ENCODE data around the gene ATF6B. TPM values are rescaled to one million over a fixed set of nuclear protein-coding genes. Genes with fewer than 3 reads are reported as not detected.
A peak's percentile ranks its signal among the peaks of the same experiment; 100 is the strongest.

The ATF6B gene
- total RNA-seq, 2 donors from 2014 or later, result 83.3 to 131 TPM

GRCh38 chr6:32112431-32112980 is 15.5 kb downstream of the ATF6B start:
- H3K9me3 ChIP-seq, result no peaks in the 10 kb centered on the region
- H3K4me1 ChIP-seq, result peaks cover 8% of the 10 kb centered on the region
- H3K4me3 ChIP-seq, result no peak overlapping the region
- H3K27ac ChIP-seq, result no peak overlapping the region
- H3K9ac ChIP-seq (ENCODE audit: low read depth in 2 of 2, low read length in 2 of 2), result no peak overlapping the region
- DNase-seq, result no peak
- H3K27me3 ChIP-seq, result no peaks in the 10 kb centered on the region
- TF ChIP-seq CTCF (IDR thresholded peaks at IDR 0.05), result no peak
- no peaks in the 10 kb centered on the region for H3K36me3 ChIP-seq
- intact Hi-C loops (cut with DNase I), result no loop called here

DNA sequence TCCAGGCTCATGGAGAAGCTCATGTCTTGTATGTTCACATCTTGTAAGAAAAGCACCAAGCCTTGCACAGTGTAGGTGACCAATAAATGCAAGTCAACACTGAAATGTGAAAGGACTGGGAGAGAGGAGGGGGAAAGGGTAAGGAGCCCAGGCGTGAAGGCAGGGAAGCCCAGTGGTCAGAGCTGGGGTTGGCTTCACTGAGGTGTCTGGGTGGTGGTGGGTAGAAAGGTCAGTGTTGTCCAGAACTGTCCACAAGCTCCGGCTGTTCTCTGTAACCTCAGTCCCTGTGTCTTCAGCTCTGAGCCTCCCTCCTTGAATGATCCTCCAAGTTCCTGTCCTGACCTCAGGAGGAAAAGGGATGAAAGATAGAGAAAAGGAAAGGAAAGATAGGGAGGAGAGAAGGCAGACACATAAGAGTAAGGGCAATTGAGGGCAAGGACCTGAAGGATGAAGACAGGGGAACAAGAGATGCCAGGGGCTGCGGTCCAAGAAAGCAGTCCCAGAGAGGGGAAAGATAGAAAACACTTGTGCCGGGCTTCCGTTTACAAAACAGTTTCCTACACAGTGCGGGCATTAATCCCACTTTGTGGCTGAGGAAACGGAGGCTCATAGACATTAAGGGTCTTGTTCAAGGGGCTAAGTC is 16.5 kb downstream of the ATF6B start:
- no peak for DNase-seq
- Histone ChIP-seq H3K27me3 (no peaks in the 10 kb centered on the region), H3K9ac (ENCODE audit: low read depth in 2 of 2, low read length in 2 of 2) (no peak overlapping the region), H3K4me3 (no peak overlapping the region), H3K36me3 (no peaks in the 10 kb centered on the region), H3K9me3 (no peaks in the 10 kb centered on the region), H3K4me1 (peaks cover 8% of the 10 kb centered on the region), H3K27ac (no peak overlapping the region)
- TF ChIP-seq CTCF (IDR thresholded peaks at IDR 0.05), result no peak
- intact Hi-C loops (cut with DNase I), result no loop called here

DNA sequence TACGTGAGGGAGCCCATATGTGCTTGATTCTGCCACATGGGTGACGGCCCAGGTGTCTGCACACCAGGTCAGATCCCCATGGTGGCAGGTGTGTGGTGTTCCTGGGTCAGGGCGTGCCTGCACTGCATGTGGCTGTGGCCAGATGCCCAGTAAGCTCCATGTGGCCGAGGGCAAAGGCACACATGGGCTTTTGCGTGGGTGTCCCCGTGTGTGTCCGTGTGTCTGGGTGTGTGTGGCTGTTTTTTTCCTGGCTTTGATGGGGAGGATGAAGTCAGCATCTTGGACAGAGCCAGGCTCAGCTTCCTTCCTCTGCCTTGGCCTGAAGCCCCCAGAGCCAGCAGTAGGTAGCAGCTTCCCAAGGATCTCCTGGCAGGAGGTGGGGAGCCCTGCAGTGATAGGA is 17.4 kb downstream of the ATF6B start:
- no peak for DNase-seq
- H3K36me3 ChIP-seq, result no peaks in the 10 kb centered on the region
- H3K27me3 ChIP-seq, result no peaks in the 10 kb centered on the region
- H3K9ac ChIP-seq (ENCODE audit: low read depth in 2 of 2, low read length in 2 of 2), result no peak overlapping the region
- peaks cover 8% of the 10 kb centered on the region for H3K4me1 ChIP-seq
- H3K9me3 ChIP-seq, result no peaks in the 10 kb centered on the region
- H3K27ac ChIP-seq, result no peak overlapping the region
- no peak overlapping the region for H3K4me3 ChIP-seq
- intact Hi-C loops (cut with DNase I), result no loop called here
- no peak for TF ChIP-seq CTCF (IDR thresholded peaks at IDR 0.05)

DNA sequence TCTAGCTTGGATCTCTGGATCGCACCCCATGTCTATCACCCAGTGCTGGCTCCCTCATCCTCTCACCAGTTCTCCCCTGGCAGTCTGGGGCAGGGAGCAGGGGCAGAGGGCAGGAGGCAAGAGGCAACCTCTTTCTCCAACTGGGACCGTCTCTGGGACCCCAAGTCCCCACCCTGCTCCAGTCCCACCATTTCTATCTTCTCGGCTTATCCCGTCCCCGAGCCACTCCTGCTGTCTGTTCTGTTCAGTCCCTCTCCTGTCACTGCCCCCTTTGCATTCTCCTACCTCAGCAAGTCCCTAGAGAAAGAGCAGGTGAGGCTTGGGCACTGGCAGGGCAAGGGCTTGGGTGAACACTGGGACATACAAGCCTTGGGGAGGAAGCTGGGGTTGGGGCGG is 18.3 kb downstream of the ATF6B start:
- no peaks in the 10 kb centered on the region for H3K36me3 ChIP-seq
- no peak overlapping the region for H3K9ac ChIP-seq (ENCODE audit: low read depth in 2 of 2, low read length in 2 of 2)
- no peak for TF ChIP-seq CTCF (IDR thresholded peaks at IDR 0.05)
- H3K4me1 ChIP-seq, result peaks cover 8% of the 10 kb centered on the region
- intact Hi-C loops (cut with DNase I), result no loop called here
- no peaks in the 10 kb centered on the region for H3K27me3 ChIP-seq
- no peak overlapping the region for H3K27ac ChIP-seq
- no peak overlapping the region for H3K4me3 ChIP-seq
- H3K9me3 ChIP-seq, result no peaks in the 10 kb centered on the region
- no peak for DNase-seq

- H3K9ac ChIP-seq (ENCODE audit: low read depth in 2 of 2, low read length in 2 of 2), result peak within 1 kb of the TSS; percentile 43 to 61
- H3K4me1 ChIP-seq, result peaks cover 8% of the 10 kb centered on the region
- intact Hi-C loops (cut with DNase I), result no loop called here
- peak within 1 kb of the TSS; percentile 15 for H3K4me3 ChIP-seq
- no peak for DNase-seq
- no peak for TF ChIP-seq CTCF (IDR thresholded peaks at IDR 0.05)
- H3K9me3 ChIP-seq, result no peaks in the 10 kb centered on the region
- no peaks in the 10 kb centered on the region for H3K27me3 ChIP-seq
- H3K27ac ChIP-seq, result peak within 1 kb of the TSS; percentile 37
- no peaks in the 10 kb centered on the region for H3K36me3 ChIP-seq
These were observed 18.8 kb downstream of the ATF6B start, which contains the start of gene TNXB for GRCh38 chr6:32109114-32109764. TNXB (minus strand) TSS chr6:32109338; CDS start chr6:32098198, 11,140 bp downstream.

Measured in colonic mucosa (tissue), 4 donors.